Mononuclear cell (primary cell): ENCODE data around the gene SMURF1. TPM values are rescaled to one million over a fixed set of nuclear protein-coding genes. Genes with fewer than 3 reads are reported as not detected.

Experiments used
- H3K27me3 ChIP-seq: 2 replicates; pipeline ENCODE4 v1.6.0; 2011; ENCODE audit warnings: low read length, control low read depth; ENCODE audit not compliant: insufficient read depth
- H3K4me1 ChIP-seq: 2 replicates; pipeline ENCODE4 v1.5.1; 2011; ENCODE audit warnings: mild to moderate bottlenecking, low read length, control low read depth; ENCODE audit not compliant: insufficient read depth
- H3K4me3 ChIP-seq: 2 replicates; pipeline ENCODE4 v1.5.1; 2011; ENCODE audit warnings: mild to moderate bottlenecking, low read length, moderate library complexity
- H3K9me3 ChIP-seq: 2 replicates; pipeline ENCODE4 v1.5.1; 2011; ENCODE audit warnings: low read depth, mild to moderate bottlenecking, control low read depth, low read length
- total RNA-seq: library from RNA; depleted of rRNA; stranded (reverse); fragments of >200 nt; gene quantifications from one replicate; pipeline ENCODE4 v1.2.3, GENCODE V29; 2012

SMURF1 gene
- total RNA-seq, 1 donor, result 37.6 TPM

GRCh38 chr7:99099499-99100077 is 44.3 kb downstream of the SMURF1 start:
- H3K27me3 ChIP-seq, result no peaks in the 10 kb centered on the region
- no peak overlapping the region for H3K4me3 ChIP-seq
- H3K9me3 ChIP-seq, result peaks cover 6% of the 10 kb centered on the region
- no peaks in the 10 kb centered on the region for H3K4me1 ChIP-seq

- H3K4me3 ChIP-seq, result no peak overlapping the region
- H3K27me3 ChIP-seq, result no peaks in the 10 kb centered on the region
- H3K4me1 ChIP-seq, result no peaks in the 10 kb centered on the region
- H3K9me3 ChIP-seq, result peaks cover 6% of the 10 kb centered on the region
Measured at GRCh38 chr7:99098824-99099498, 44.9 kb downstream of the SMURF1 start.

- no peaks in the 10 kb centered on the region for H3K27me3 ChIP-seq
Measured at GRCh38 chr7:99098286-99098823, 45.6 kb downstream of the SMURF1 start.

GRCh38 chr7:99097730-99098129 is 46.2 kb downstream of the SMURF1 start:
- H3K9me3 ChIP-seq, result peaks cover 6% of the 10 kb centered on the region
- H3K4me1 ChIP-seq, result no peaks in the 10 kb centered on the region
- H3K27me3 ChIP-seq, result no peaks in the 10 kb centered on the region
- H3K4me3 ChIP-seq, result no peak overlapping the region

More at GRCh38 chr7:99098286-99098823, 45.6 kb downstream of the SMURF1 start:
- H3K4me3 ChIP-seq, result no peak overlapping the region
- no peaks in the 10 kb centered on the region for H3K4me1 ChIP-seq
- H3K9me3 ChIP-seq, result peaks cover 6% of the 10 kb centered on the region

- peaks cover 6% of the 10 kb centered on the region for H3K9me3 ChIP-seq
- no peaks in the 10 kb centered on the region for H3K27me3 ChIP-seq
- no peak overlapping the region for H3K4me3 ChIP-seq
- H3K4me1 ChIP-seq, result no peaks in the 10 kb centered on the region
Measured at GRCh38 chr7:99096124-99096887, 47.6 kb downstream of the SMURF1 start.

GRCh38 chr7:99095698-99096097 is 48.2 kb downstream of the SMURF1 start:
- Histone ChIP-seq H3K4me3 (no peak overlapping the region), H3K27me3 (no peaks in the 10 kb centered on the region), H3K4me1 (no peaks in the 10 kb centered on the region), H3K9me3 (peaks cover 6% of the 10 kb centered on the region)

- peaks cover 6% of the 10 kb centered on the region for H3K9me3 ChIP-seq
- H3K4me1 ChIP-seq, result no peaks in the 10 kb centered on the region
- no peak overlapping the region for H3K4me3 ChIP-seq
- no peaks in the 10 kb centered on the region for H3K27me3 ChIP-seq
Measured at GRCh38 chr7:99094401-99094800, 49.5 kb downstream of the SMURF1 start.

- H3K27me3 ChIP-seq, result no peaks in the 10 kb centered on the region
- H3K4me3 ChIP-seq, result no peak overlapping the region
- no peaks in the 10 kb centered on the region for H3K4me1 ChIP-seq
- H3K9me3 ChIP-seq, result no peaks in the 10 kb centered on the region
Measured at GRCh38 chr7:99092064-99092720, 51.7 kb downstream of the SMURF1 start.

- Histone ChIP-seq H3K27me3 (no peaks in the 10 kb centered on the region), H3K4me1 (no peaks in the 10 kb centered on the region), H3K4me3 (no peak overlapping the region), H3K9me3 (no peaks in the 10 kb centered on the region)
Measured at GRCh38 chr7:99090771-99091542, 53.0 kb downstream of the SMURF1 start.

- H3K9me3 ChIP-seq, result no peaks in the 10 kb centered on the region
- no peaks in the 10 kb centered on the region for H3K4me1 ChIP-seq
Measured at GRCh38 chr7:99089914-99090629, 53.8 kb downstream of the SMURF1 start.

GRCh38 chr7:99086944-99087343 is 57.0 kb downstream of the SMURF1 start:
- H3K4me1 ChIP-seq, result peaks cover 5% of the 10 kb centered on the region

More at GRCh38 chr7:99089914-99090629, 53.8 kb downstream of the SMURF1 start:
- Histone ChIP-seq H3K4me3 (no peak overlapping the region), H3K27me3 (no peaks in the 10 kb centered on the region)

GRCh38 chr7:99086532-99086931 is 57.4 kb downstream of the SMURF1 start:
- Histone ChIP-seq H3K4me1 (peaks cover 5% of the 10 kb centered on the region), H3K4me3 (no peak overlapping the region)

More at GRCh38 chr7:99086944-99087343, 57.0 kb downstream of the SMURF1 start:
- no peaks in the 10 kb centered on the region for H3K9me3 ChIP-seq
- H3K27me3 ChIP-seq, result no peaks in the 10 kb centered on the region
- H3K4me3 ChIP-seq, result no peak overlapping the region

GRCh38 chr7:99083733-99084132 is 60.2 kb downstream of the SMURF1 start:
- H3K4me1 ChIP-seq, result peaks cover 20% of the 10 kb centered on the region
- H3K27me3 ChIP-seq, result no peaks in the 10 kb centered on the region
- no peak overlapping the region for H3K4me3 ChIP-seq
- no peaks in the 10 kb centered on the region for H3K9me3 ChIP-seq

More at GRCh38 chr7:99086532-99086931, 57.4 kb downstream of the SMURF1 start:
- H3K27me3 ChIP-seq, result no peaks in the 10 kb centered on the region
- no peaks in the 10 kb centered on the region for H3K9me3 ChIP-seq
